HEK293T (cell line): ENCODE results near the gene TRIM33.

Experiments used
- BHLHE40 ChIP-seq: fragments of 450-650 bp; IDR thresholded peaks from 2 replicates; pipeline ENCODE4 v1.6.1; 2016; ENCODE audit warnings: mild to moderate bottlenecking, moderate library complexity, borderline replicate concordance
- ELF4 ChIP-seq: fragments of 450-650 bp; IDR thresholded peaks from 2 replicates; pipeline ENCODE4 v1.6.1; 2017; ENCODE audit warnings: antibody characterized with exemption
- FOXM1 ChIP-seq: fragments of 450-650 bp; IDR thresholded peaks from 2 replicates; pipeline ENCODE4 v1.6.1; 2017; ENCODE audit warnings: mild to moderate bottlenecking, borderline replicate concordance
- HDGF ChIP-seq: fragments of 450-650 bp; IDR thresholded peaks from 2 replicates; pipeline ENCODE4 v1.6.1; 2017; ENCODE audit warnings: antibody characterized with exemption, borderline replicate concordance
- LEF1 ChIP-seq: fragments of 450-650 bp; IDR thresholded peaks from 2 replicates; pipeline ENCODE4 v1.6.1; 2017; ENCODE audit warnings: mild to moderate bottlenecking, borderline replicate concordance
- SP1 ChIP-seq: fragments of 450-650 bp; IDR thresholded peaks from 2 replicates; pipeline ENCODE4 v1.6.1; 2017
- SUZ12 ChIP-seq: fragments of 450-650 bp; IDR thresholded peaks from 2 replicates; pipeline ENCODE4 v1.6.1; 2016; ENCODE audit warnings: mild to moderate bottlenecking
- ZNF384 ChIP-seq: fragments of 450-650 bp; IDR thresholded peaks from 2 replicates; pipeline ENCODE4 v1.6.1; 2016

GRCh38 chr1:114457675-114458236 lies 53.2 kb downstream of the TRIM33 start:
- TF ChIP-seq LEF1 (no peak), SUZ12 (no peak), HDGF (no peak), ZNF384 (no peak), FOXM1 (no peak), ELF4 (no peak), BHLHE40 (no peak), SP1 (no peak)
